Caki2 (cell line): ENCODE results near the gene ARV1. TPM values are rescaled to one million over a fixed set of nuclear protein-coding genes. Genes with fewer than 3 reads are reported as not detected.

Source experiments
- DNase-seq: peaks from one replicate; pipeline ENCODE4 v3.0.0-alpha.2; 2015; ENCODE audit warnings: low read depth
- in situ Hi-C: cut with HindIII; loops from 2 replicates; pipeline ENCODE4 v1.10.0; 2016; ENCODE audit warnings: low sequenced_read_pairs, low pct_unique_long_range_greater_than_20kb, mixed read lengths
- total RNA-seq: library from RNA; depleted of rRNA; stranded (reverse); fragments of >200 nt; shearing (Covaris generic); gene quantifications from 2 replicates; pipeline ENCODE4 v1.2.3, GENCODE V29; 2014; ENCODE audit warnings: low replicate concordance; rRNA removed

Gene ARV1
- 0.55 and 20.8 TPM in 2 replicates for total RNA-seq

DNA sequence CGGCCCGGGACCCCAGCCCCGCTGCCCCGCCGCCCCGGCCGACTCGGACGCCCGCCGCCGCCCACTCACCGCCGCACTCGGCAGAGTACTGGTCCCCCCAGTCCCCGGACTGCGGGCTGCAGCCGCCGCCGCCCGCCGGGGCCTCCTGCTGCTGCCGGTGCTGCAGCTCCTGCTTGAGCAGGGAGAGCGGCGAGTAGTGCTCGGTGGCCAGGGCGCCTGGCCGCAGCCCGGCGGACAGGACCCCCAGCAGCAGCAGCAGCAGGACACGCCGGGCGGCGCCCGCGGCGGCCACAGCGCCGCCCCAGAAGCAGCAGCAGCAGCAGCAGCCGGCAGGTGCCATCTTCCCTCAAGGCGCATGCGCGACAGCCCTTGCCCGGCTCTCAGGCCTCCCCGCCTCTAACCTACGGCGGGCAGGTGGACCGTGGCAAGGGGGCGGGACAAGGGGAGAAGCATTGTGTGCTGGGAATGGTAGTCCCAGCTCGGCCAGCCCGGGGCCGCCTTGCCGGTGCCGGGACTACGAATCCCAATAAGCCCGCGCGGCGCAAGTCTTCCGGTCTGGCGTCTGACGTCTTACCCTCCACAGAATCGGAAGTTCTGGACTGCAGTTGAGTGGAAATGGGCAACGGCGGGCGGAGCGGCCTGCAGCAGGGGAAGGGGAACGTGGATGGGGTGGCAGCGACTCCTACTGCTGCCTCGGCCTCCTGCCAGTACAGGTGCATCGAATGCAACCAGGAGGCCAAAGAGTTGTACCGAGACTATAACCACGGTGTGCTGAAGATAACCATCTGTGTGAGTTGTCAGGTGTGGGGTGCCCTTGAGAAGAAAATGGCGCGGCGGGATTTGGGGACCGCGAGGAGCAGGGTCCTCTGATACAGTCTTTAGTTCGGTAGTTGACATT lies at the start of gene ARV1, which contains the start of gene TTC13:
Gene ARV1 (plus strand): TSS at position 604 of the 898 bp plus-strand sequence. CDS start 12 bp downstream, at position 616.
Gene TTC13 (minus strand): TSS at position 371 of the 898 bp plus-strand sequence. CDS start 31 bp downstream, at position 340.
- in situ Hi-C loops, result no loop called here
- DNase-seq, result peak; percentile 99

- in situ Hi-C loops, result no loop called here
- DNase-seq, result no peak
Observed at GRCh38 chr1:230930986-230931385, 47.9 kb upstream of the ARV1 start.

DNA sequence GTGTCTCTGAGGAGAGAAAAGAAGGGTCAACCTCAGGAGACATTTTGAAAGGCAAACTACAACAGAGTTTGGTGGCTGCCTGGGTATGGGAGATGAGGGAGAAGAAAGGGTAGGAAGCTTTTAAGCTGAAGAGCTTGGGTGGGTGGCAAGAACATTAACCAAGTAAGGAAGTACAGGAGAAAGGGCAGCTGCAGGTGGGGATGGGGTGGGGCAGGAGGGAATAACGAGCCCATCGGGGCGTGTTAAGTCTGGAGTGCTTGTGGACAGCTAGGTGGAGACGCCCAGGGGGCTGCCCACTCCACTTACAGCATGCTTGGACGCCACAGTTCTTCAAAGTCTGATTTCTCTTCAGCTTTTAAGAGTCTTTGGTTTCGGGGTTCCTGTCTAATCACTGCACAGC lies 43.0 kb upstream of the ARV1 start:
- no peak for DNase-seq
- in situ Hi-C loops, result no loop called here

- in situ Hi-C loops, result no loop called here
- DNase-seq, result no peak
Observed at GRCh38 chr1:230936475-230936874, 42.4 kb upstream of the ARV1 start.

DNA sequence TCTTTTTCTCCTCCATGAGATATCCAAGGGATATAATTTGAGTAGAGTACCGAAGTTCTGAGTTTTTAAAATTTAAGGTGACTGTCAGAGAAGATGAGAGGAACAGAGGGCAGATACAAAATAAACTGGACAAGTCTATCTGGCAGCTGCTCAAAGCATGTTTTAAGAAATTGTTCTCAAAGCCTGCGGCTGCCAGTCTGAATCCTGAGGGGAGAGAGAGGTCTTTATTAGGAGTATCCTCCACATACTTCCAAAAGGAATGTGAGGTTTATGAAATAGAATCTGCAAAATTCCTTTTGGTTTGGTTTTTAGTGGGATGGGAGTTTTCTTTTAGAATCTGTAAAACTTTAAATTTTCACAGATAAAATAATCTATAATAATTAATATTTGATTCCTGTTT lies 41.5 kb upstream of the ARV1 start:
- DNase-seq, result no peak
- in situ Hi-C loops, result no loop called here

DNA sequence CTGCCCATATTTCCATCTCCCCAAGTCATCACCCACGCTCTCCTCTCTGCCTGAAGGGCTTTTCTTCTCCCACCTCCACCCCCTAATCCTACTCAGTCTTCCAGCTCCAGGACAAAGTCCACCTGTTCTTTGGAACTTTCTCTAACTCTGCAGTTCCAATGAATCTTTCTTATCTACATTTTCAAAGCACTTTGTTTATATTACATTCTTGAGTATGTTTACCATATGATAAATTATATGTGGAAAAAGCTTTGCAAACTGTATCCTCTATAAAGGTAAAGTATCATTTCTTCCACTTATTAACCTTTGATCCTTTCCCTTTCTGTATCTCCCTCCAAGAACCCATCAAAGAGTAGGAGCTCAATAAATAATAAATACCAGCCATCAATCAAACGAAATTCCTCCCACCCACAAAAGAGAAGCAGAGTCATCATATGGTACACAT lies 39.9 kb upstream of the ARV1 start:
- in situ Hi-C loops, result no loop called here
- DNase-seq, result no peak

- in situ Hi-C loops, result no loop called here
- no peak for DNase-seq
Observed at GRCh38 chr1:230939806-230940489, 38.9 kb upstream of the ARV1 start.

DNA sequence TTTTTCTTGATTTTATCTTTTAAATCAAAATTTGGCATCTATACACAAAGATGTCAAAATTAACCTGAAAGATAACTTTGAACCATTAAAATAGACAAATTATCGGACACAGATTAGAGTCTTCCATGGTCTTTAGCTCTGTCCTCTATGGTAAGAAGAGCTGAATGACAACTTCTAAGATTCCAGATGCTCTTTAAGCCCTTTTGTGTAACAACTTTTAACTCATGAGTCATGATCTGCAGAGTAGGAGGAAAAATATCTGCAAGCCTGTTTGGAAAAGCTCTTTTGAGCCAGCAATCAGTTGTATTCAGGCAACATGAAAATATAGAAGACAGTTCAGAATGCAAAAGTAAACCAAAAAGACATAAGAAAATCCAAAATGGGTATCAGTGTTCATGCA lies 38.0 kb upstream of the ARV1 start:
- no peak for DNase-seq
- in situ Hi-C loops, result no loop called here

DNA sequence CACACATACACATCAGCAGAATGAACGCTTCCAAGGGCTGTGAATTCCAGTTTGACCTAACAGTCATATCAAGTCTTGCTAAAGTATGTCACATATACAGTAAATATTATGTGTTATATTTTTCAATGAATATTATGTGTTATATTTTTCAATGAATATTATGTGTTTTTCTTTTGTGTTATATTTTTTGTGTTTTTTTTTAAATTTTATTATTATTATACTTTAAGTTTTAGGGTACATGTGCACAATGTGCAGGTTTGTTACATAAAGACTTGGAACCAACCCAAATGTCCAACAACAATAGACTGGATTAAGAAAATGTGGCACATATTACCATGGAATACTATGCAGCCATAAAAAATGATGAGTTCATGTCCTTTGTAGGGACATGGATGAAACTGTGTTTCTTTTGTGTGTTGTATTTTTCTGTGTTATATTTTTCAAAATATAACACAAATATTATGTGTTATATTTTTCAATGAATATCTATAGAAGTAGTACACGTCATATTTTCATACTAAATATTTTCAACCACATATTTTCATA lies 35.8 kb upstream of the ARV1 start:
- in situ Hi-C loops, result no loop called here
- DNase-seq, result no peak

DNA sequence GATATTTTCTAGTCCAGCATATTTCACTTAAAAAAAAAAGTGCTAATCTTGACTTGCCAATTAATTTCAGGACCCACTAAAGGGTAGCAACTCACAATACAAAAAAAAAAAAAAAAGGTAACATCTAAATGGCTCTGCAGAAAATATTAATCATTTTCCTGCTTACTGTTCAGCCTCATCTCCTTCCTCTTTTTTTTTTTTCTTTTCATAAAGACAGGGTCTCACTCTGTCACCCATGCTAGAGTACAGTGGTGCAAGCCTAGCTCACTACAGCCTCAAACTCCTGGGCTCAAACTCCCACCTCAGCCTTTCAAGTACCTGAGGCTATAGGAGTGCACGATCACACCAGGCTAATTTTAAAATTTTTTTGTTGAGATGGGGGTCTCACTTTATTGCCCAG lies 30.6 kb upstream of the ARV1 start:
- in situ Hi-C loops, result no loop called here
- DNase-seq, result no peak

DNA sequence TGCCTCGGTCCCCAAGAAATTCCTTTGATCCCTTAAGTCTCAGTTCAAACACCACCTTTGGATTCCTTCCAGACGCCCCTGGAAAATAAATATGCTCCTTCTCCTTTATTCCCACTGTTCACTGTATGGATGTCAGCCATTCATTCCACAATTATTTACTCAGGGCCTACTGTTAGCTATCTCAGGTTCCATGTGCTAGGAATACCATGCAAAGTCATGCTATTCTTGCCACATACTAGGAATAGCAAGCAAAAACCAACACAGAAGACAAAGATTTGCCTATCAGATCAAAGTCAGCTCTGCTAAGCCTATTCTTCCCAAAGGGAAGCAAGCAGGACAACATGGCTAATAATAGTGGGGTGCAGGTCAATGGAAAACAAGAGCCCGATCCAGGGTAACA lies 30.0 kb upstream of the ARV1 start:
- DNase-seq, result no peak
- in situ Hi-C loops, result no loop called here

- in situ Hi-C loops, result no loop called here
- DNase-seq, result no peak
Observed at GRCh38 chr1:230950404-230950803, 28.5 kb upstream of the ARV1 start.

DNA sequence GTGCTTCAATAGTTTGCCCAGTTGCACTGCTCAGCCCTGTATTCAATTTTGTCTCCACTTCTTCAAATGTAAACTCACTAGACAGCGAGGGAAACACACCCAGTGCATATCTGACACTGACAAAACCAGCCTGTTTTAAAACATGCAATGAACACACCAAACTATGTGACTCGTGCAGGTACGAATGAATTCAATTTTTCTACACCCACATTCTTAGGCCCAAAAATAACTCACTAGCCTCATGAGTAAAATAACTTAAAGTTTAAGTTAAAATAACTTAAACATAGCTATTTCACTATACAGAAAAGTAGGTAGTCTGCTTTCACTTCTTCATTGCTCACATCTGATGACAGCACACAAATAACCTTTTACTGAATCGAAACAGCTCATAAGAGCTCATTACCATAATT lies 21.3 kb upstream of the ARV1 start:
- in situ Hi-C loops, result no loop called here

DNA sequence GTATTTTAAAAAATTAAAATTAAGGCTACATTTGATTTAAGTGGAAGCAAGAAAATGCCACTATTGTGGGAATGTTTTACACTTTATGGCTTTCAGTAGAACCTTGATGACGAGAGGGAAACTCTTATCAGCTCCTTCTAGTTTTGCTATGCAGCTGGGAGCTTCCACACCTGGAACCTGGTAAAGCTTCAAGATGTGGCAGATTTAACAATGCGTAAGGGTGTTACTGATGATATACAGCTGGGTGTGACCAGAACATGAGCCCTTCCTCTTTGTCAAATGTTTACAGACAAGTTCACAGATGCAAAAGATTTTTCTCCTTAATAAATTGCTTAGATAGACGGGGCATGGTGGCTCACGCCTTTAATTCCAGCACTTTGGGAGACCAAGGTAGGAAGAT lies 20.5 kb upstream of the ARV1 start:
- in situ Hi-C loops, result no loop called here

More for the DNA sequence above, 21.3 kb upstream of the ARV1 start:
- no peak for DNase-seq

DNA sequence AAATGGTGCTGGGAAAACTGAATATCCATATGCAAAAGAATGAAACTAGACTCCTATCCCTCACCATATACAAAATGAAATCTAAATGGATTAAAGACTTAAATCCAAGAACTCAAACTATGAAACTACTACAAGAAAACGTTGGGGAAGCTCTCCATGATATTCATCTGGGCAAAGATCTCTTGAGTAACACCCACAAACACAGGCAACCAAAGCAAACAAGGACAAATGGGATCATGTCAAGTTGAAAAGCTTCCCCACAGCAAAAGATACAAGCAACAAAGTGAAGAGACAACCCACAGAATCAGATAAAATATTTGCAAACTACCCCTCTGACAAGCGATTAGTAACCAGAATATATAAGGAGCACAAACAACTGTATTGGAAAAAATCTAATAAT lies 14.0 kb upstream of the ARV1 start:
- in situ Hi-C loops, result no loop called here
- no peak for DNase-seq

More for the DNA sequence above, 20.5 kb upstream of the ARV1 start:
- no peak for DNase-seq

DNA sequence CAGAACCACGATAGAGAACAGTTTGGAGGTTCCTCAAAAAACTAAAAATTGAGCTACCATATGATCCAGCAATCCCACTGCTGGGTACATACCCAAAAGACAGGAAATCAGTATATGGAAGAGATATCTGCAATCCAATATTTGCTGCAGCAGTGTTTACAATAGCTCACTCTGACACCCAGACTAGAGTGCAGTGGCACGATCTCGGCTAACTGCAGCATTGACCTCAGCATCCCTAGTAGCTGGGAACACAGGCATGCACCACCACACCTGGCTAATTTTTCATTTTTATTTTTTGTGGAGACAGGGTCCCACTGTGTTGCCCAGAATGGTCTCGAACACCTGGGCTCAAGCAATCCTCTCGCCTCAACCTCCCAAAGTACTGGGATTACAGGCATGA lies 13.4 kb upstream of the ARV1 start:
- no peak for DNase-seq
- in situ Hi-C loops, result no loop called here

GRCh38 chr1:230966358-230966873 lies 12.5 kb upstream of the ARV1 start:
- DNase-seq, result no peak
- in situ Hi-C loops, result no loop called here

DNA sequence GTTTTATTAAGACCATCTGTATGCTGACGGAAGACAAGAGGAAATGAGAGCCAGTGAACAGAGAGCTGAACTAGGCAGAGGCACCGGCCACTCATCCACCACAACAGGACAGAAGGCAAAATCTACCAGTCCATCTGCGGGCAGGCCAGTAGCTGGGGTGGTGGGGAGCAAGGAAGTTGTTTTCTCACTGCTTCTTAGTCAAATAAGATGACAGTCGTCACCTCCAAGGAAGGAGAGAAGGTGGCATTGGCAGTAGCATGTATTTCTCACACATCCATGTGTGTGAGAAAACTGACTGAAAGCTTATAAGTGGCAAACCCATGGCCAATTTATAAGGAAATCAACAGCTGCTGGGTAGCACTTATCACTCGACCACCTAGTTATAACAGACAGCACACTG lies 8.5 kb upstream of the ARV1 start:
- in situ Hi-C loops, result no loop called here
- DNase-seq, result no peak

DNA sequence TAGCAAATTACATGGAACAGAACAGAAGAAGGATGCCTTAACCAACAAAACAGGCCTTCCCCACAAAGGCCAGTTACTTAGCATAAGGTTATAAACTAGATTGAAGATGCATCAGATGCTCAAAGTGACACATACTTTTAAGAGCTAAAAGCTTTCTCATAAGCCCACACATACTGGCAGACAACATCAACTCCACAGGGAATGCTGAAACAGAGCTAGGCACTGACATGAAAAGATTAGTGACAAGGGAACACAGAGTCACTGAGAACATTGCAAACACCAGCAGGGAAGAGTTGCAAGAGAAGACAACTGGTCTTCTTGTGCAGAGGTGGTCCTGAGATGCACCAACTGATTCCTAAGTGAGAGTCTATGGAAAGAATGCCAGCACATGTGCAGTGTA lies 7.1 kb upstream of the ARV1 start:
- DNase-seq, result no peak
- in situ Hi-C loops, result no loop called here
